Measurements from ENCODE around the gene HOXC11. TPM values are rescaled to one million over a fixed set of nuclear protein-coding genes. Genes with fewer than 3 reads are reported as not detected.
A peak's percentile ranks its signal among the peaks of the same experiment; 100 is the strongest.

Gene HOXC11
- total and polyA plus RNA-seq, 2 experiments from 2014 or later = not detected

GRCh38 chr12:53961025-53961761, 11.7 kb upstream of the HOXC11 start:
- H3K4me3 ChIP-seq = peak overlapping the region; percentile 23; the same call in 1 of the 2 replicates
- no peak overlapping the region for H3K4me3 Mint-ChIP-seq
- no peaks in the 10 kb centered on the region; the same call in none of the 3 replicates for H3K9me3 Mint-ChIP-seq
- H3K79me2 ChIP-seq (replicated peaks; ENCODE audit: insufficient read depth) = no peaks in the 10 kb centered on the region
- DNase-seq (ENCODE audit: low spot score) (no peak), ATAC-seq (peak; percentile 22)
- H3K36me3 Mint-ChIP-seq (ENCODE audit: low read depth) = no peaks in the 10 kb centered on the region; the same call in 2 of the 3 replicates
- H3K36me3 ChIP-seq (ENCODE audit: insufficient read depth) = no peaks in the 10 kb centered on the region; the same call in 1 of the 2 replicates
- H3F3A ChIP-seq (replicated peaks; ENCODE audit: low read depth) = peaks cover 44% of the 10 kb centered on the region
- H3K9me2 ChIP-seq (ENCODE audit: insufficient read depth) = no peaks in the 10 kb centered on the region
- peaks cover 18% of the 10 kb centered on the region for H3K4me1 Mint-ChIP-seq
- H3K27ac Mint-ChIP-seq = no peak overlapping the region
- H4K20me1 ChIP-seq (replicated peaks; ENCODE audit: insufficient read depth) = peaks cover 48% of the 10 kb centered on the region
- peak overlapping the region; percentile 69; the same call in 1 of the 2 replicates for H2AFZ ChIP-seq
- no peak overlapping the region for H3K27ac ChIP-seq (ENCODE audit: low read depth)
- peak; percentile 98 for TF ChIP-seq EZH2phosphoT487 (IDR thresholded peaks at IDR 0.05; ENCODE audit: unreplicated experiment)
- peak; percentile 94 for TF ChIP-seq EZH2 (IDR thresholded peaks at IDR 0.05; ENCODE audit: low read depth, unreplicated experiment)
- peak; percentile 18 to 48; a peak in 3 of 4 replicates for TF ChIP-seq CTCF (conservative IDR thresholded peaks at IDR 0.05; ENCODE audit: low read depth in 2 of 2)
- TF ChIP-seq REST (IDR thresholded peaks at IDR 0.05; ENCODE audit: unreplicated experiment) = no peak
- no peak for TF ChIP-seq ZNF331 (CRISPR knock-in tag; IDR thresholded peaks at IDR 0.05; ENCODE audit: low read depth)
- peak overlapping the region; percentile 67 for H3K4me2 ChIP-seq
- H3K27me3 ChIP-seq (ENCODE audit: insufficient read depth) = peaks cover 100% of the 10 kb centered on the region
- peaks cover 100% of the 10 kb centered on the region for H3K27me3 Mint-ChIP-seq (ENCODE audit: insufficient read depth, low read depth, poor library complexity)
- H3K4me1 ChIP-seq (ENCODE audit: insufficient read depth) = peaks cover 12% of the 10 kb centered on the region

GRCh38 chr12:53963005-53963404, 9.9 kb upstream of the HOXC11 start:
- H3K79me2 ChIP-seq (replicated peaks; ENCODE audit: insufficient read depth) = no peaks in the 10 kb centered on the region
- H3K27me3 Mint-ChIP-seq (ENCODE audit: insufficient read depth, low read depth, poor library complexity) = peaks cover 100% of the 10 kb centered on the region
- no peaks in the 10 kb centered on the region; the same call in 1 of the 2 replicates for H3K36me3 ChIP-seq (ENCODE audit: insufficient read depth)
- H3K27me3 ChIP-seq (ENCODE audit: insufficient read depth) = peaks cover 100% of the 10 kb centered on the region
- H2AFZ ChIP-seq = no peak overlapping the region
- H3K4me3 Mint-ChIP-seq = no peak overlapping the region
- H3K4me3 ChIP-seq = no peak overlapping the region
- peaks cover 18% of the 10 kb centered on the region for H3K4me1 ChIP-seq (ENCODE audit: insufficient read depth)
- H3K36me3 Mint-ChIP-seq (ENCODE audit: low read depth) = no peaks in the 10 kb centered on the region; the same call in 2 of the 3 replicates
- no peak overlapping the region for H3K27ac ChIP-seq (ENCODE audit: low read depth)
- H3K9me2 ChIP-seq (ENCODE audit: insufficient read depth) = no peaks in the 10 kb centered on the region
- H4K20me1 ChIP-seq (replicated peaks; ENCODE audit: insufficient read depth) = peaks cover 62% of the 10 kb centered on the region
- H3K4me1 Mint-ChIP-seq = peaks cover 19% of the 10 kb centered on the region
- ATAC-seq (no peak), DNase-seq (ENCODE audit: low spot score) (no peak)
- H3K27ac Mint-ChIP-seq = no peak overlapping the region
- no peaks in the 10 kb centered on the region; the same call in none of the 3 replicates for H3K9me3 Mint-ChIP-seq
- TF ChIP-seq ZNF114 (CRISPR knock-in tag; IDR thresholded peaks at IDR 0.05) (no peak), STAT1 (IDR thresholded peaks at IDR 0.05; ENCODE audit: unreplicated experiment) (no peak), ZNF462 (CRISPR knock-in tag; IDR thresholded peaks at IDR 0.05) (no peak)
- peaks cover 53% of the 10 kb centered on the region for H3F3A ChIP-seq (replicated peaks; ENCODE audit: low read depth)
- H3K4me2 ChIP-seq = no peak overlapping the region

Data from GM23338 (cell line).